SK-N-SH (cell line): ENCODE results near the gene LDLRAD1. TPM values are rescaled to one million over a fixed set of nuclear protein-coding genes. Genes with fewer than 3 reads are reported as not detected.

Source experiments
- CTCF ChIA-PET: fragments of 300-600, 350-600 bp; formaldehyde crosslinking; extraction: SDS; loops from one replicate; lab custom pipeline; 2021; lab: Yijun Ruan, JAX
- POLR2A ChIA-PET: fragments of 350-600 bp; sonication (Branson Sonifier 250); formaldehyde crosslinking; extraction: SDS; loops from one replicate; lab custom pipeline; 2020; ENCODE audit warnings: antibody characterized with exemption, inconsistent platforms; lab: Yijun Ruan, JAX
- DNase-seq: peaks from one replicate; pipeline ENCODE4 v3.0.0; 2012
- H2AFZ ChIP-seq: fragments of 200-600 bp; sonication (generic); 2 replicates; pipeline ENCODE4 v1.8.1; 2016; ENCODE audit warnings: antibody characterized with exemption, mild to moderate bottlenecking, low read depth
- H3F3A ChIP-seq: fragments of 200-600 bp; sonication (generic); replicated peaks from 2 replicates; pipeline ENCODE3; 2016; ENCODE audit warnings: antibody characterized with exemption, mild to moderate bottlenecking; ENCODE audit not compliant: insufficient read depth
- H3K27ac ChIP-seq, 2 experiments: fragments of 200-500 bp in 1 of 2; fragments of 200-600 bp in 1 of 2; sonication (Bioruptor generic) in 1 of 2; sonication (generic), shearing (Covaris generic) in 1 of 2; 2 replicates each; pipeline versions ENCODE4 v1.5.1 to v1.6.1; 2014 to 2016; ENCODE audit warnings: low read depth in 2 of 2, inconsistent platforms in 1 of 2, low read length in 1 of 2, mild to moderate bottlenecking in 1 of 2, mixed read lengths in 1 of 2
- H3K27me3 ChIP-seq: fragments of 200-600 bp; sonication (generic), shearing (Covaris generic); 2 replicates; pipeline ENCODE4 v1.6.1; 2016; ENCODE audit warnings: mixed run types; ENCODE audit not compliant: insufficient read depth
- H3K36me3 ChIP-seq, 2 experiments: fragments of 200-500 bp in 1 of 2; fragments of 200-600 bp in 1 of 2; sonication (Bioruptor generic) in 1 of 2; sonication (generic) in 1 of 2; replicated peaks in 1 of 2; 2 replicates each; pipeline versions ENCODE3 to v1.5.1; 2014 to 2016; ENCODE audit warnings: low read length in 1 of 2, mild to moderate bottlenecking in 1 of 2; ENCODE audit not compliant: insufficient read depth in 2 of 2, control insufficient read depth in 1 of 2
- H3K4me1 ChIP-seq, 2 experiments: fragments of 200-500 bp in 1 of 2; fragments of 200-600 bp in 1 of 2; sonication (Bioruptor generic) in 1 of 2; sonication (generic), shearing (Covaris generic) in 1 of 2; 2 replicates each; pipeline versions ENCODE4 v1.5.1 to v1.6.1; 2014 to 2016; ENCODE audit warnings: low read depth in 1 of 2, low read length in 1 of 2, mixed run types in 1 of 2; ENCODE audit not compliant: insufficient read depth in 2 of 2, control insufficient read depth in 1 of 2
- H3K4me2 ChIP-seq: fragments of 200-600 bp; sonication (generic), shearing (Covaris generic); 2 replicates; pipeline ENCODE4 v1.6.1; 2017; ENCODE audit warnings: mixed run types
- H3K4me3 ChIP-seq, 2 experiments: fragments of 200-500 bp in 1 of 2; fragments of 200-600 bp in 1 of 2; sonication (Bioruptor generic) in 1 of 2; sonication (generic), shearing (Covaris generic) in 1 of 2; 2 replicates each; pipeline versions ENCODE4 v1.5.1 to v1.8.1; 2014 to 2016; ENCODE audit warnings: low read depth in 2 of 2, inconsistent platforms in 1 of 2, low read length in 1 of 2, mild to moderate bottlenecking in 1 of 2, mixed read lengths in 1 of 2, moderate library complexity in 1 of 2
- H3K79me2 ChIP-seq: fragments of 200-600 bp; sonication (generic); 2 replicates; pipeline ENCODE4 v1.8.1; 2017; ENCODE audit warnings: mild to moderate bottlenecking; ENCODE audit not compliant: insufficient read depth
- H3K9ac ChIP-seq: fragments of 200-600 bp; sonication (generic); 2 replicates; pipeline ENCODE4 v1.6.1; 2017; ENCODE audit warnings: mixed run types
- H3K9me2 ChIP-seq: fragments of 200-600 bp; sonication (generic); 2 replicates; pipeline ENCODE4 v1.6.1; 2017; ENCODE audit warnings: mixed run types
- H3K9me3 ChIP-seq: fragments of 200-600 bp; sonication (generic); 2 replicates; pipeline ENCODE4 v1.6.1; 2017; ENCODE audit warnings: mixed run types, mild to moderate bottlenecking, moderate library complexity
- H4K20me1 ChIP-seq: fragments of 200-600 bp; sonication (generic); 2 replicates; pipeline ENCODE4 v1.6.1; 2017; ENCODE audit warnings: mild to moderate bottlenecking, mixed run types; ENCODE audit not compliant: insufficient read depth
- CHD2 ChIP-seq: fragments of 150-350 bp; IDR thresholded peaks from 2 replicates; pipeline ENCODE4 v1.6.1; 2018; ENCODE audit warnings: low read length; ENCODE audit not compliant: partially characterized antibody
- FOXJ3 ChIP-seq: sonication (generic); formaldehyde crosslinking; IDR thresholded peaks from 2 replicates; pipeline ENCODE4 v1.5.1; 2020; ENCODE audit warnings: mild to moderate bottlenecking, missing genetic modification reagents
- IRF3 ChIP-seq: fragments of 150-350 bp; IDR thresholded peaks from 2 replicates; pipeline ENCODE4 v1.6.1; 2016; ENCODE audit warnings: mild to moderate bottlenecking, low read depth, low read length
- JUND ChIP-seq: IDR thresholded peaks from 2 replicates; pipeline ENCODE4 v1.4.0; 2012
- NRF1 ChIP-seq: IDR thresholded peaks from 2 replicates; pipeline ENCODE4 v1.6.1; 2012; ENCODE audit warnings: low read depth, mild to moderate bottlenecking, low read length
- RXRA ChIP-seq: IDR thresholded peaks from 2 replicates; pipeline ENCODE4 v1.4.0; 2012; ENCODE audit warnings: low read depth, mild to moderate bottlenecking, borderline replicate concordance
- SIN3A ChIP-seq: IDR thresholded peaks from 2 replicates; pipeline ENCODE4 v1.6.1; 2012; ENCODE audit warnings: low read depth, mild to moderate bottlenecking, low read length, moderate library complexity, borderline replicate concordance
- TAF1 ChIP-seq: IDR thresholded peaks from 2 replicates; pipeline ENCODE4 v1.6.1; 2012; ENCODE audit warnings: low read depth, mild to moderate bottlenecking, low read length, moderate library complexity, borderline replicate concordance
- USF1 ChIP-seq: IDR thresholded peaks from 2 replicates; pipeline ENCODE4 v1.4.0; 2012; ENCODE audit warnings: low read depth, borderline replicate concordance
- YY1 ChIP-seq: IDR thresholded peaks from 2 replicates; pipeline ENCODE4 v1.4.0; 2012; ENCODE audit warnings: low read depth, mild to moderate bottlenecking
- ZBTB33 ChIP-seq: IDR thresholded peaks from 2 replicates; pipeline ENCODE4 v1.4.0; 2012; ENCODE audit warnings: low read depth, borderline replicate concordance
- WGBS: methylation state at CpG from one replicate; pipeline ENCODE4 v1.1.6; 2017; ENCODE audit warnings: low lambda C conversion rate; 5-methylcytosine and 5-hydroxymethylcytosine counted together
- polyA plus RNA-seq, 3 experiments: library from polyadenylated mRNA; depleted of rRNA; stranded (reverse); fragments of >200 nt; gene quantifications; 2 replicates each; pipeline ENCODE4 v1.2.3, GENCODE V29; 2012

Gene LDLRAD1
- not detected in 2 replicates for polyA plus RNA-seq (2012; rRNA removed)
- polyA plus RNA-seq (2012; cell fraction: cytosol; rRNA removed): not detected in 2 replicates
- polyA plus RNA-seq (2012; cell fraction: nucleus; rRNA removed): not detected in 2 replicates

- Histone ChIP-seq H3K9ac (no peak within 1 kb of the TSS), H2AFZ (no peak within 1 kb of the TSS), H4K20me1 (no peaks in the 10 kb centered on the region), H3K79me2 (no peaks in the 10 kb centered on the region), H3K27ac (no peak within 1 kb of the TSS), H3K36me3 (no peaks in the 10 kb centered on the region), H3K27me3 (no peaks in the 10 kb centered on the region), H3K9me2 (no peaks in the 10 kb centered on the region), H3K4me2 (no peak within 1 kb of the TSS), H3K4me3 (no peak within 1 kb of the TSS), H3K9me3 (no peaks in the 10 kb centered on the region), H3F3A (no peaks in the 10 kb centered on the region), H3K4me1 (peaks cover 0 to 3% of the 10 kb centered on the region in 2 experiments; a peak in 1 of 4 replicates)
- POLR2A ChIA-PET: no interaction called here
- no peak for DNase-seq
- CTCF ChIA-PET: interaction anchor here (0.8 kb wide), 1 partner anchor 458 kb away, joined by 3 read pairs; no protein-coding TSS in a partner anchor
- 50% methylated on average over 6 of the region's 6 CpGs for WGBS
- TF ChIP-seq JUND (no peak), USF1 (no peak), YY1 (no peak), CHD2 (no peak), FOXJ3 (CRISPR knock-in tag) (no peak), SIN3A (no peak), IRF3 (no peak)
Measured at GRCh38 chr1:54017979-54018378, at the start of gene LDLRAD1. Gene LDLRAD1, minus strand, starts transcription at chr1:54018186. Its CDS starts 74 bp downstream, at chr1:54018112.

- no peaks in the 10 kb centered on the region; a peak in 1 of 4 replicates for H3K4me1 ChIP-seq
- no peak for TF ChIP-seq TAF1
- no peak for TF ChIP-seq RXRA
- TF ChIP-seq ZBTB33: no peak
- no peak for TF ChIP-seq IRF3
- TF ChIP-seq SIN3A: no peak
- TF ChIP-seq FOXJ3 (CRISPR knock-in tag): no peak
- TF ChIP-seq NRF1: no peak
- TF ChIP-seq, all 33 proteins: peak for 0
- Histone ChIP-seq H3K4me2 (no peak overlapping the region), H3F3A (no peaks in the 10 kb centered on the region), H2AFZ (no peak overlapping the region), H3K4me3 (no peak overlapping the region), H3K9me3 (no peaks in the 10 kb centered on the region), H3K9me2 (no peaks in the 10 kb centered on the region), H3K27ac (no peak overlapping the region), H3K36me3 (peaks cover 0 to 2% of the 10 kb centered on the region in 2 experiments), H3K9ac (no peak overlapping the region), H3K79me2 (no peaks in the 10 kb centered on the region), H4K20me1 (no peaks in the 10 kb centered on the region), H3K27me3 (no peaks in the 10 kb centered on the region)
- no peak for DNase-seq
- WGBS: 100% methylated on average over 5 of the region's 5 CpGs
- ChIA-PET CTCF (no interaction called here), POLR2A (no interaction called here)
Measured at GRCh38 chr1:54064299-54064698, 46.3 kb upstream of the LDLRAD1 start.
